ENCODE measurements around the gene GPC4. TPM values are rescaled to one million over a fixed set of nuclear protein-coding genes. Genes with fewer than 3 reads are reported as not detected.

GPC4 gene
- total and polyA plus RNA-seq, 2 donors (not counting 1 experiment from before 2014, with no cell fraction given), result 2.8 to 3.4 TPM

GRCh38 chrX:133417364-133417763, 2.1 kb upstream of the GPC4 start:
- peaks cover 3% of the 10 kb centered on the region for H3K27me3 ChIP-seq (ENCODE audit: control insufficient read depth, insufficient read depth, low read length)
- H3K9me3 ChIP-seq (ENCODE audit: control insufficient read depth, insufficient read depth, low read depth, low read length), result no peaks in the 10 kb centered on the region
- TF ChIP-seq EZH2 (IDR thresholded peaks at IDR 0.05; ENCODE audit: low read length, missing control alignments), result no peak
- TF ChIP-seq, protein P1, sequence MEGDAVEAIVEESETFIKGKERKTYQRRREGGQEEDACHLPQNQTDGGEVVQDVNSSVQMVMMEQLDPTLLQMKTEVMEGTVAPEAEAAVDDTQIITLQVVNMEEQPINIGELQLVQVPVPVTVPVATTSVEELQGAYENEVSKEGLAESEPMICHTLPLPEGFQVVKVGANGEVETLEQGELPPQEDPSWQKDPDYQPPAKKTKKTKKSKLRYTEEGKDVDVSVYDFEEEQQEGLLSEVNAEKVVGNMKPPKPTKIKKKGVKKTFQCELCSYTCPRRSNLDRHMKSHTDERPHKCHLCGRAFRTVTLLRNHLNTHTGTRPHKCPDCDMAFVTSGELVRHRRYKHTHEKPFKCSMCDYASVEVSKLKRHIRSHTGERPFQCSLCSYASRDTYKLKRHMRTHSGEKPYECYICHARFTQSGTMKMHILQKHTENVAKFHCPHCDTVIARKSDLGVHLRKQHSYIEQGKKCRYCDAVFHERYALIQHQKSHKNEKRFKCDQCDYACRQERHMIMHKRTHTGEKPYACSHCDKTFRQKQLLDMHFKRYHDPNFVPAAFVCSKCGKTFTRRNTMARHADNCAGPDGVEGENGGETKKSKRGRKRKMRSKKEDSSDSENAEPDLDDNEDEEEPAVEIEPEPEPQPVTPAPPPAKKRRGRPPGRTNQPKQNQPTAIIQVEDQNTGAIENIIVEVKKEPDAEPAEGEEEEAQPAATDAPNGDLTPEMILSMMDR (conservative IDR thresholded peaks at IDR 0.05 in 1 of 2, IDR thresholded peaks at IDR 0.05 in 1 of 2; ENCODE audit: low read depth in 1 of 2, low read length in 2 of 2), result no peak
- no peak overlapping the region for H3K4me2 ChIP-seq (ENCODE audit: extremely low read depth, insufficient read depth, low read length)
- no peak overlapping the region for H3K9ac ChIP-seq (ENCODE audit: insufficient read depth, low read length)
- no peaks in the 10 kb centered on the region for H3K4me1 ChIP-seq (ENCODE audit: control insufficient read depth, extremely low read depth, insufficient read depth, low read length)
- H3K4me3 ChIP-seq (replicated peaks in 1 of 4; ENCODE audit: control extremely low read depth in 1 of 4, insufficient read depth in 1 of 4, low read depth in 3 of 4, low read length in 4 of 4), result no peak overlapping the region
- H2AFZ ChIP-seq (ENCODE audit: low read length), result no peak overlapping the region
- no peak for DNase-seq (ENCODE audit: low read depth in 2 of 2)
- no peaks in the 10 kb centered on the region for H3K36me3 ChIP-seq (ENCODE audit: control insufficient read depth, insufficient read depth, low read length)
- no peak overlapping the region for H3K27ac ChIP-seq (ENCODE audit: insufficient read depth, low read length)
- H3K79me2 ChIP-seq (ENCODE audit: control insufficient read depth, insufficient read depth, low read length), result no peaks in the 10 kb centered on the region
- no peaks in the 10 kb centered on the region for H4K20me1 ChIP-seq (ENCODE audit: control insufficient read depth, extremely low read depth, insufficient read depth, low read length)

DNA sequence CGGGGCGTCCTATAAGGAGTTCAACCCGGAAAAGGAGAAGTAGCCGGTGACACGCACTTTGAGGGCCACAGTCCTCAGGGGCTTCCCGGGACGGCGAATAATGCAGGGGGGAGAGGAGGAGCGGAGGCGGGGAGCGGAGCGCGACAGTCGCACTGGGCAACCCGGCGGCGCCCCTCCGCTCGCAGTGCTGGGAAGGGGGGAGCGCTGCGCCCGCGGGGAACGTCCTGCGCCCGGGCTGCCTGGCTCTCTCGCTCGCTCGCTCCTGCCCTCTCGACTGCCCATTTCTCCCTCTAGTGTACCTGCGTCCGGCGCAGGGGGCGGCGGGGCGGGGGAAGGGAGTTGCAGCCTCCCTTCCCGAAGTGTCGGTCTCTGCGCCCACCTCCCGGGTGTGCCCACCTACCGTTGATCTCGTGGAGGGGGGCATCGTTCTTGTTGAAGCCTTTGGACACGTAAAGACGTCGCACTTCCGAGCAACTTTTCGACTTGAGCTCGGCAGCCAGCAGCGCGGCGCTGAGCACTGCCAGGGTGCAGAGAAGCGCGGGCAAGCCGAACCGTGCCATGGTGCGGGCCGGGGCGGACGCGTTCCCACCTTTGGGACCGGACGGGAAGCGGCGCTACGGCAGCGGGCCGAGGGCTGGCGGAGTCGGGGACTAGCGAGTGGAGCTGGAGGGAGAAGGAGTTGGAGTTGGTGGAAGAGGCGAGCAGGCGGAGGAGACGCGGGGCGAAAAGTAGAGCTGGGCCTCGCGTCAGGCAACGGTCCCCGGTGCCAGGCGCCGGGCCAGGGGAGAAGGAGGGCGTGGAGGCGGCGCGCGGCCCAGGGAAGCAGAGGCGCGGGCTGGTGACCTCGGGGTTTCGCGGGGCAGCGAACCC, 648 bp downstream of the GPC4 start:
- no peak overlapping the region for H2AFZ ChIP-seq (ENCODE audit: low read length)
- H3K9ac ChIP-seq (ENCODE audit: insufficient read depth, low read length), result no peak overlapping the region
- peak overlapping the region; percentile 21 to 63 (median 38) for H3K4me3 ChIP-seq (replicated peaks in 1 of 4; ENCODE audit: control extremely low read depth in 1 of 4, insufficient read depth in 1 of 4, low read depth in 3 of 4, low read length in 4 of 4)
- peak; percentile 5 for TF ChIP-seq EZH2 (IDR thresholded peaks at IDR 0.05; ENCODE audit: low read length, missing control alignments)
- TF ChIP-seq, protein P1 (conservative IDR thresholded peaks at IDR 0.05 in 1 of 2, IDR thresholded peaks at IDR 0.05 in 1 of 2; ENCODE audit: low read depth in 1 of 2, low read length in 2 of 2), result no peak
- peak; percentile 14 to 28 for DNase-seq (ENCODE audit: low read depth in 2 of 2)
- no peak overlapping the region for H3K27ac ChIP-seq (ENCODE audit: insufficient read depth, low read length)
- no peaks in the 10 kb centered on the region for H4K20me1 ChIP-seq (ENCODE audit: control insufficient read depth, extremely low read depth, insufficient read depth, low read length)
- H3K4me1 ChIP-seq (ENCODE audit: control insufficient read depth, extremely low read depth, insufficient read depth, low read length), result no peaks in the 10 kb centered on the region
- peak overlapping the region; percentile 59 for H3K4me2 ChIP-seq (ENCODE audit: extremely low read depth, insufficient read depth, low read length)
- no peaks in the 10 kb centered on the region for H3K79me2 ChIP-seq (ENCODE audit: control insufficient read depth, insufficient read depth, low read length)
- no peaks in the 10 kb centered on the region for H3K36me3 ChIP-seq (ENCODE audit: control insufficient read depth, insufficient read depth, low read length)
- no peaks in the 10 kb centered on the region for H3K9me3 ChIP-seq (ENCODE audit: control insufficient read depth, insufficient read depth, low read depth, low read length)
- H3K27me3 ChIP-seq (ENCODE audit: control insufficient read depth, insufficient read depth, low read length), result peaks cover 3% of the 10 kb centered on the region

- Histone ChIP-seq H2AFZ (ENCODE audit: low read length) (no peak overlapping the region), H3K4me3 (replicated peaks in 1 of 4; ENCODE audit: control extremely low read depth in 1 of 4, insufficient read depth in 1 of 4, low read depth in 3 of 4, low read length in 4 of 4) (peak overlapping the region in 2 of 4 experiments; percentile 52 to 63)
- TF ChIP-seq, protein P1 (conservative IDR thresholded peaks at IDR 0.05 in 1 of 2, IDR thresholded peaks at IDR 0.05 in 1 of 2; ENCODE audit: low read depth in 1 of 2, low read length in 2 of 2), result no peak
- TF ChIP-seq EZH2 (IDR thresholded peaks at IDR 0.05; ENCODE audit: low read length, missing control alignments), result no peak
Observed at GRCh38 chrX:133413218-133413925, 1.9 kb downstream of the GPC4 start.

More at GRCh38 chrX:133413218-133413925, 1.9 kb downstream of the GPC4 start:
- Histone ChIP-seq H4K20me1 (ENCODE audit: control insufficient read depth, extremely low read depth, insufficient read depth, low read length) (no peaks in the 10 kb centered on the region), H3K4me1 (ENCODE audit: control insufficient read depth, extremely low read depth, insufficient read depth, low read length) (no peaks in the 10 kb centered on the region), H3K79me2 (ENCODE audit: control insufficient read depth, insufficient read depth, low read length) (no peaks in the 10 kb centered on the region), H3K27ac (ENCODE audit: insufficient read depth, low read length) (no peak overlapping the region), H3K36me3 (ENCODE audit: control insufficient read depth, insufficient read depth, low read length) (no peaks in the 10 kb centered on the region), H3K27me3 (ENCODE audit: control insufficient read depth, insufficient read depth, low read length) (peaks cover 3% of the 10 kb centered on the region), H3K9me3 (ENCODE audit: control insufficient read depth, insufficient read depth, low read depth, low read length) (no peaks in the 10 kb centered on the region), H3K9ac (ENCODE audit: insufficient read depth, low read length) (no peak overlapping the region), H3K4me2 (ENCODE audit: extremely low read depth, insufficient read depth, low read length) (no peak overlapping the region)
- no peak for DNase-seq (ENCODE audit: low read depth in 2 of 2)

Data from fibroblast of lung (primary cell).